Amniotic epithelial cell (primary cell): ENCODE data around the gene ISCA1.
"Not testable (repeated sequence)": the region's sequence is repeated elsewhere in the genome, so short reads cannot be mapped to it uniquely, and the experiment has no call there.

ENCODE experiments used
- DNase-seq: peaks from one replicate; pipeline ENCODE4 v3.0.0-alpha.2; 2010; ENCODE audit warnings: low read depth

The ISCA1 gene

DNA sequence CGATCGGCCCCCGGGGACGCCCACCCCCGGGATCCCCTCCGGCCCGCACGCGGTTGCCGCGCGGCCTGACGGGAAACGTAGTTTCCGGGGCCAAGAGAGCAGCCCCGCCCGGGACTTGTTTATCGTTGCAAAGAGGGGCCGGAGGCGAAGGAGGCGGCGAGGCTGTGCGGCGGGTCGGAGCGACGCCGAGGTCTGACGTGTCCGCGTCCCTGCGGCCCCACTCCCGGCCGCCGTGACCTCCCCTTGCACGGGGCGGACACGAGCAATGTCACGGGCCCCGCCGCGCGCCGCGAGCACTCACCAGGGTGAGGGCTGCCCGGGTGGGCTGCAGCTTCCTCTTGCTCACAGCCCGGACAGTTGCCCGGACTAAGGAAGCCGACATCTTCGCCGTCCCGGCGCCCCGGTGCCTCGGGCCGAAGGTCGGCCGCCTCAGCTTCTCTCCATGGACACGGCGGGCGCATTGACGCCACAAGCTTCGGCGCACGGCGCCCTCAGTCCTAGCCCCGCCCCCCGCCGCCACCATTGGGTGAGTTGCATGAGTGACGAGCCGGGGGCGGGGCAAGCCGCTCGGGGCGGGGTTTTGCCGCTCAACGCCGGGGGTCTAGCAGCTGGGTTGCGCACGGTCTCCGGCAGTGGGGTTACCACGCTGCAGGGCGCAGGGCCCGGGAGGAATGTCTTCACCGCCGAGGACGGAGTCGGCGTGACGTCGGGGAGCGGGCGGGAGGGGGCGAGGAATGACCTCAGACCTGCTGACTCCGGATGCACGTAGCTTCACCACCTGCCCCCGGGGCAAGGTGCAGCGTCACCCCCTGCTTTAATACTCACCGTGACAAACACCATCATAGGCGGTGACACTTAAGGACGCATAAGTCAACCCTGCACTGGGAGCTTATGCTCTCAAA, at the start of gene ISCA1:
Gene ISCA1 (minus strand): TSS at position 462 of the 902 bp plus-strand sequence. CDS start 80 bp downstream, at position 382.
- DNase-seq, result peak; percentile 84

DNA sequence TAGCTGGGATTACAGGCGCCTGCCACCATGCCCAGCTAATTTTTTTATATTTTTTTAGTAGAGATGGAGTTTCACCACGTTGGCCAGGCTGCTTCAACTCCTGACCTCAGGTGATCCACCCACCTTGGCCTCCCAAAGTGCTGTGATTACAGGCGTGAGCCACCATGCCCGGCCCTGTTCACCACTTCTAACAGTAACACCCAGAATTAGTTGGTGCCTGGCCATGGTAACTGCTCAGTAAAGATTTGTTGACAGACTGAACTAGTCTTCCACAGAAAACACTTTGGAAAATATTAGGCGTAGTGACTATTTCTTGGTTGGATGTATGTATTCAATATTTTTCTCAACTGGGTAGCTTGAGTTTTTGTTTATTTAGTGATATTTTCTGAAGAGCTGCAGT, 47.8 kb upstream of the ISCA1 start:
- DNase-seq, result no peak

DNA sequence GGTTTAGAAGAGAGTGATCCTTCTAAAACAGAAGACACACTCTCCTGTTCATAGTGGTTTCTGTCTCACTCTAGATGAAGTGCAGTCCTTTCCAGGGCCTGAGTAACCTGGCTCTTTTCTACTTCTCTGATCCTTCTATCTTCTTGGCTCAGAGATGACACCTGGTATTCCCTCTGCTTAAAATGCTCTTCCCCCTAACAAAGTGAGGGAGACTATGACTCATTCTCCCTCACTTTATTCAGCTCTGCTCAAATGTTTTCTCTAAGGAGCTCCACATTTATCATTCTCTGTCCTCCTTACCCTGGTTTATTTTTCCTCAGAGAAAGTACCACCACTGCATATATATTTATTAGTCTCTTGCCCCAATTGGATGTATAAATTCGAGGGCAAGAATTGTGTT, 47.3 kb upstream of the ISCA1 start:
- peak; percentile 51 for DNase-seq

DNA sequence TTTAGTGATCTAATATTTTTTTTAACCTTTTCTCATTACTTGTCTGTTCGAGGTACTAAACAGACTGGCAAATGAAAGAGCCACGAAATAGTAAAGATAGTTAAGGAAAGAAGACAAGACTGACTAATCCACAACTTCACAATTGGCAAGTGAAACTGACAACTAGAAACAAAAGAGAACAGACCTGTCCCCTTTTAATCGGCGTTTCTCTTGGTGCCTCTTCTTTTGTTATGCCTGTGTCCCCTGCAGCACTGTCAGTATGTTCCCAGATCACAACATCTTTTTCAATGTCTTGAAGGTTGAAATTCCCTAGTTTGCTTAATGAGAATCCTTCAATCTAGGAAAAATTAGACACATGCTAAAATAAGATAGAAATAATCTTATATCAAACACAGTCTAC, 45.8 kb upstream of the ISCA1 start:
- no peak for DNase-seq

DNA sequence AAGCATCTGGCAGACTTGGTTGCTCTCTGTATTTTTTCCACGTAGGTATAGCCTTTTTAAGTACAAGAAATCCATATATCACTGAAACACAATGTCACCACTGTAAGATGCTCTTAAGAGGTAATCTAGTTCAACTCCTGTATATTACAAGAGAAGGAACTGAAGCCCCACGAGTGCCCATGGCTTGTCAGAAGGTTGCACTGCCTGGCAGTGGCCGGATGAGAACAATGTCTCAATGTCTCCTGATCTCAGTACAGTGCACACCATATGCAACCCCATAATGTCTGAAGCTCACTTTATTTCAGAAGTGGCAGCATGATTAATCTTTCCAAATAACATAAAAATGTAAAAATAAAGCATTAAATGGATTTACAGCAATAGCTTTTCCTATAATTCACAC, 44.2 kb upstream of the ISCA1 start:
- no peak for DNase-seq

DNA sequence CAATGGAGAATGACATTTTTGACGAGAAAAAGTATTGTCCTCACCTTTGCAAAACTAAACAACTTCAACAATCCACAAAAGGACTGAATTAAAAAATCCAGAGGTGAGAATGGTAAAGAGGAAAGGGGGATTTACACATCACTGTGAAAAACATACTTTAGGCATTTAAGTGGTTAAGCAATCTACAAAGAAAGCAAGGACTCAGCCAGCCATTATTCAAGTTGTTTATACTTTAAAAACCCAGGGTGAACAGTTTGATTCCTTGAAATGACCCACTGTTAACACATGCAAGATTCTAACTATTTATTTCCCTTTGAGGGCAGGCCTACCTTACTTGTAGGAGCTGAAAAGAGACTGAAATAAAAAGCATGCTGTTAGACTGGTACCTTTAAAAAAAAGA, 42.6 kb upstream of the ISCA1 start:
- DNase-seq, result peak; percentile 86

DNA sequence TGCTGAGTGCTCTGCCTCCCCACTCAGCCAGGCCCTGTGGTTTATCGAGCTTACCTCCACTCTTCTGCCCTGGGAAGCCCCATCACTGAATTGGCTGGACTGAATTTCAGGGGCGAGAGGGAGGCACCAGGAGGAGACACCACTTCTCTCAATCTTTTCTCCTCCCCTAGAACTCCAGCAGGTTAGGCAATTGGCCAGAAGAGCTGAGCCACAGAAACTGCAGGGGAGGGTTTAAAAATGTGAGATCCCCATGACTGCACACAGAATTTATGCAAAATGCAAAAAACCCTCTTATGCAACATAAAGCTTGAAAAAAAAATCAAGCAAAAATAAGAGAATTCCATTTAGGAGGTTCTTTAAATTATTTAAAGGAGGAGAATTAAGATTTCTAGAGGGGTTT, 42.0 kb upstream of the ISCA1 start:
- peak; percentile 91 for DNase-seq

DNA sequence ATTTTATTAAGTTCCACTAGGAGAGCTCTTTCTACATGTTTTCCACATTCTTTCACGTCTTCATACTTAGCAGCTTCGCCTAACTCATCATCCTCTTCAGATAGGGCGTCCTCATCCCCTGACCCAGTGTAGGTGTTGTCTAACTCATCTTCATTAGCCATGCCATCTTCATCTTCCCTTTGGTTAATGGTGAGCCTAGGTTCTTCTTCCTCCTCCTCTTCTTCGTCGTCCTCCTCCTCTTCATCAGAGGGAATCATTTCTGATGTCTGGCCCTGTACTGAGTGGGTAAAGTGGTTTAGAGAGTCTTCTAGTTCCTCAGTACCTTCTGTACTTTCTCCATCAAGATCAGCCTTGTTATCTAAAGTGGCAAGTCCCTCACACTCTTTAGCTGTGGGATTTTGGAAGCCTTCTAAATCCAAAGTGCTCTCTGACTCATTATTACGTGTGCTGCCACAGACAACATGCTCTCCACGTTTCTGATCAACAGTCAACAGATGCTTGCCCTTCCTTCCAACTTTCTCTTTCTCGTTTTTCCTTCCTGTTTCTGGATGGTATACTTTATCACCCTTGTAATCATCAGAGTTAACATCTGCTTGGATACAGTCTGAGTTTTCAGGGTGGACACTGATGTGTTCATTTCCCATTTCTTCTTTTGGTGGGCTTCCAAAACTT, 40.8 kb upstream of the ISCA1 start:
- peak; percentile 95 for DNase-seq

DNA sequence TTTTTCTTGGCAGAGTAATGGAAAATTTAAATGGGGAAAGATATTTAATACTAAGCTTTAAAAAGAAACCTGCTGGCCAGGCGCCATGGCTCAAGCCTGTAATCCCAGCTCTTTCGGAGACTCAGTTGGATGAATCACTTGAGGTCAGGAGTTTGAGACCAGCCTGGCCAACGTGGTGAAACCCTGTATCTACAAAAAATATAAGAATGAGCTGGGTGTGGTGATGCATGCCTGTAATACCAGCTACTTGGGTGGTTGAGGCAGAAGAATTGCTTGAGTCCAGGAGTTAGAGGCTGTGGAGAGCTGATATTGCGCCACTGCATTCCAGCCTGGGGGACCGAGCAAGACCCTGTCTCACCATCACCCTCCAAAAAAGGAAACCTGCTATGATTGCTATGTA, 39.0 kb upstream of the ISCA1 start:
- peak; percentile 97 for DNase-seq

DNA sequence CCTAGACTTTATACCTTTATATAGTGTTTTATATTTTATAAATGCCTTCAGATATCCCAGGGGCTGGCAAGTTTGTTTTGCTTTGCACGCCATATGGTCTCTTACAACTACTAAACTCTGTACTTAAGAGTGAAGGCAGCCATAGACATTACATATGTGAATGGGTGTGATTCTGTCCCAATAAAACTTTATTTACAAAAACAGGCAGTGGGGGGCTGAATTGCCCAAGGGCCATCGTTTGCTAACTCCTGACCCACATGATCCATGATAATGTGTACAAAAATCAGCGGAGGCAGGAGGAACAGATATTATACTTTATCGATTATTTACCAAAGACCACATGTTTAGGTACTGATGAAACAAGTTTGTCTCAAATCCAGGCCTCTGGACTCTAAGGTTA, 35.8 kb upstream of the ISCA1 start:
- no peak for DNase-seq

DNA sequence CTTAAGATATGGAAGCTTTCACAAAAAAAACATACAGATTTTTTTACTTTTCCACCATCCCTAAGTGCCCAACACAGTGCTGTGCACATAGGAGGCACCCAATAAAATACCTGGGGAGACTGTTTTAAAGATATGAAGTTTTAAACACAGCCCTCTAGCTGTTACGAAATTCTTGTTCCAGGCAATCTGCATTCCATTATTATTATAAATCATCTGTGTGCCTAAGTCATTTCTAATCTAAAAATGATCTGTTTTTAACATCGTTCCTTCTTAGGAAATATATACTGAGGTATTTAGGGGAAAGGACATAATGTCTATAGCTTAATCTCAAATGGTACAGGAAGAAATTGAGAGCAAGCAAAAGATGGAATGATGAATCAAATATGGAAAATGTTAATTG, 32.7 kb upstream of the ISCA1 start:
- peak; percentile 45 for DNase-seq

DNA sequence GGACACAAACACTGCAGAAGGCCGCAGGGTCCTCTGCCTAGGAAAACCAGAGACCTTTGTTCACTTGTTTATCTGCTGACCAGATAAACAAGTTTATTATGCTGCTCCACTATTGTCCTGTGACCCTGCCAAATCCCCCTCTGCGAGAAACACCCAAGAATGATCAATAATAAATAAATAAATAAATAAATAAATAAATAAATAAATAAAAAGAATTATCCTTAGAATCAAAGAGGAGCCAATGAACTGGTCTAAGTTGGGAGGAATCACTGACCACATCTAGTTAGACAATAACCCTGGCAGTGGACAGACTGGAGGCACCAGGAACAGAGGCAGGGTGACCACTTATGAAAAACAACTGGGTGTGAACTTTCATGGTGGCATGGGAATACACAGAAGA, 30.6 kb upstream of the ISCA1 start:
- DNase-seq, result not testable (repeated sequence)

DNA sequence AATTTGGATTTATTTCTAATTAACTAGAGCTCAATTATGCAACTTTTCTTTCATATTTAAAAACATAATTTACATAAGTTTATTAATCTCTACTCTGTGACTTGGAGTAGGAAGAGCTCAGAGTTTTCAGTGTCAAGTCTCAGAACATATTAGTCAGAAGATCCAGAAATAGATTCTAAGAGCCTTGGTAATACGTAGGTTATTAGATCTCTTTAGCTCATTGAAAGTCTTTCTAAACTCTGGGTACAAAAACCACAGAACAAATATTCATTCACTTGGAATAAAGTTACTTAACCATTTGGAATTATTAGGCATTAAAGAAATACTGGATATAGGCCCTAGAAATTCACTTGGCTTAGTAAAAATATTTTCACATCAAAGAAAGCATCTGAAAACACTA, 26.3 kb upstream of the ISCA1 start:
- peak; percentile 27 for DNase-seq

DNA sequence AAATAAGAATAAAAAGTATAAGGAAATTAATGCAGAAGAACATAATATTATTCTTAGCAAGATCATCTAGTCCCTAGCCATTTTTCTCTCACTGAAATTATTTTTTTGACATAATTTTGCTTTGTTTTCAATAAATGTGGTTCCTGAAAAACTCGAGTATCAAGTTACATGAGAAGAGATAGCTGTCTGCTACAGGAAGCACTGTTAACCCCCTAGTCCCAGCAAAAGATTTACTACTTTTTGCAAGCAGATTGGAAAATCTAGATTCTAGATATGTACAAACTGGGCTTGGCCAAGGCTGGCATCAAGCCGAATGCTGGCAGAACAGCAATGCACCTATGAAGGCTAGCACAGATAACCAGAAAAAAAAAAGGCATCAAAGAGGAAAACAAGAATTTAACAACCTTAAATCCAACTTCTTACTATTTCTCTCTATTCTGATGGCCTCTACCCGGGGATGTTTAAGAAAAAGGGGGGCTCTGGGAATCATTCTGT, 21.9 kb upstream of the ISCA1 start:
- peak; percentile 25 for DNase-seq

DNA sequence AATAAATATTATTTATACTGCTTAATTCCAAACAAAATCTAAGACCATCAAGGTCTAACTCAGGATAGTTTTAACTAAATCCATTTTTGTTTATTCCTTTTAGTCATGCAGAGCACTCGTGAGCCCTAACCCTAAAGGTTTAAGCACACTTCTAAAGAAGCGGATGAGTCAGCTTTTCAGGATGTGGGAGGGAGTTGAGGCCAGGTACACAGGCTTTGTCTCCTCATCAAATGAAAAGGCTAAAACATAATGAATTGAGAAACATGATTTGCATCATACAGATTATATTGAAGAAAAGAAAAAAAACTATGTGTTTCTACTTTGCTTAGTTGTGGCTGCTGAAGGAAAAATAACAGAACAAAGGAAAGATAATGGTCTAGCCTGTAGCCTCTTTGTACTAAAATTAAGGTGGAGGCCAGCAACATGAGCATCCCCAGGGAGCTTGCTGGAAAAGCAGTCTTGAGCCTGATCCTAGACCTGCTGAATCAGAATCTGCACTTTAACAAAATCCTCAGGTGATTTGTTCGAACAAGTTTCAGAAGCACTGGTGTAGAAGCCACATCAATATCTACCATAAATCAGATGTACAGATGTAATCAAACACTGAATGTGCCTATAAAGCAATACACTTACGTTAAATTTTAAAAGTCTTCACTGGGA, 21.1 kb upstream of the ISCA1 start:
- peak; percentile 69 for DNase-seq

DNA sequence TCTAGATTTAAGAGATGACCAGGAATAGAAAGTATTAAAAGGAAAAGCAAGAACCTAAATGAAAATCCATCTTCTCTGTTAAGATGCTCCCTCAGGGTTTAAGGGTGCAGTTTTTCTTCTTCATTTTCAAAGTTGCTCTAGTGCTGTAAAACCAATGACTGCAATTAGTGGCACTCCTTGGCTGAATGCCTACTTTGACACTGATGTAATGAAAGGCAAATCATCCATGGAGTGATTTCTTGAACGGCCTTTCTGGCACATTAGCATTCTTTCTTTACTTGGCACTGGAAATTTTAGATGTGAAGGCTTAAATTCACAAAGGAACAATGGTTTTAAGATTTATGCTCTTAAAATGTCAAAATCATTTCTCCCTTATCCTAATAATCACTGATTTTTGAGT, 19.3 kb upstream of the ISCA1 start:
- DNase-seq, result no peak

DNA sequence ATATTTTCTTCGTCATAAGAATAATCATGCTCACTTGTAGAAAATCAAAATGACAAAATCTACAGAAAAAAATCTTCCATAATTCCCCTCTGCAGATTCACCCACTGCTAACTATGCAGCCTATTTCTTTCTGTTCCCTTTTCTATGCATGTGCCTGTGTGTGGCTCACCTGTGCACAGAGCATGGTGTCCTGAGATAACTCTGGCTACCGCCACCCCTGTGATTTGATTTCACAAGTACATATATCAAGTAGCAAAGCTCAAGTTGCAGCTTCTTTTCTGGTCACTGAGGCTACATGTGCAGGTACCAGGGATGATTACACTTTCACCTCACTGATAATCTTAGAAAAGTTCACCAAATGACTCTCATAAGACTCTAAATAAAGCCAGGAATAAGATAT, 18.4 kb upstream of the ISCA1 start:
- no peak for DNase-seq

DNA sequence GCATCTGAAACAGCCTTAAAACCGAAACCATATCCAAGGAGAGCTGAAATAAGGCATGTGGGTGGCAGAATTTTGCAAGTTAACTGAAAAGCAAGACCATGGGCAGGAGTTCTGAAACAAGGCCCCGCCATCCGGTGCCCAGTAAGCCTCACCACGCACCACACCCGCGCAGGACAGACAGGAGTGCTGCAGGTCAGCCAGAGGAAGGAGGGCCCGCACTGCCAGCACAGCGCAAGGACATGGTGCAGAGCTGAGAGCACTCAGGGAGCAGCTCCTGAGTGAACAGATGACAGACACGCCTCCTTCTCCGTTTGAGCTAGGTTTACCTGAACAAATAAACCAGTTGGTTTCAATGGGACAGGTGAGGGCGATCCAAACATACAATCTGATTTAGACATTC, 16.5 kb upstream of the ISCA1 start:
- no peak for DNase-seq

DNA sequence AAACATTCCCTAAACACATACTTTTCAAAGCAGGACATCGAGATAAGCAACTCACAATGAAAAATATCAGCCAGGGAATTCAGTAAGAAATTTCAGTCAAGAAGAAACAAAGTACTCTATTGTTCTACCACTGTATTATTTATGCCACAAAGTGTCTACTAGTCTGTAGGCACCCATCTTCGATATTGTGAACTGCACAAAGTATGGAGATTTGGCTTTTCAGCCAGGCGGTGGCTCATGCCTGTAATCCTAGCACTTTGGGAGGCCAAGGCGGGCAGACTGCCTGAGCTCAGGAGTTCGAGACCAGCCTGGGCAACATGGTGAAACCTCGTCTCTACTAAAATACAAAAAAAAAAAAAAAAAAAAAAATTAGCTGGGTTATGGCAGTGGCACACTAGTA, 8.0 kb upstream of the ISCA1 start:
- DNase-seq, result not testable (repeated sequence)

DNA sequence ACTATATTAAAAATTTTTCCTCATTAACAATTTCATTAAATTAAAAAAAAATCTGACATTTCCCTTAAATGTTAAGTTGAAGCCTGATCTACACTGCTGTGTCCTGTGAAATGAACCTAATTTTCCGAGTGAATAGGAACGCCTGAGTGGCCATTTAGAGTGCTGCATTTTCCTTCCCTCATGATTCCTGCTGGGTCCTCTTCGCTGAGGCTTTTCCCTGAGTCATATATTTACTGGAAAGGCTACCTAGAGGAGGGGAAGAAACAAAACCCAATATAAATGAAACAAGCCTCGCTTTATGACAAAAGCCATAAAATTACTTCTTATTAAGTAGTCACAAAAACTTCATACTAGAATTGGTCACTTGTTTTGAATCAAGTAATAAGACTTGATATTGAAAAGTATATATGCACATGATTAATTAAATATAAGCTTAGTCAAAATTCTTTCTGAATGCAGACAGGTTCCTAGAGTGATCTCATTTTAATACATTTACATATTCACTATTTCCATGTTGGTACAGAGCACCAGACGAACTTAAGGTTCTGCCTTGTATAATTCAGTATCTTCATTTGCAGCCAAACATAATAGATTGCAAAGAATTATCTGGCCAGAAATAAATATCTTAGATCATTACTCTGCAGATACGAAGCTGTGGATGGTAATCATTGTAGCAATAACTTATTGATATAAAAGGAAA, 6.3 kb upstream of the ISCA1 start:
- DNase-seq, result no peak

DNA sequence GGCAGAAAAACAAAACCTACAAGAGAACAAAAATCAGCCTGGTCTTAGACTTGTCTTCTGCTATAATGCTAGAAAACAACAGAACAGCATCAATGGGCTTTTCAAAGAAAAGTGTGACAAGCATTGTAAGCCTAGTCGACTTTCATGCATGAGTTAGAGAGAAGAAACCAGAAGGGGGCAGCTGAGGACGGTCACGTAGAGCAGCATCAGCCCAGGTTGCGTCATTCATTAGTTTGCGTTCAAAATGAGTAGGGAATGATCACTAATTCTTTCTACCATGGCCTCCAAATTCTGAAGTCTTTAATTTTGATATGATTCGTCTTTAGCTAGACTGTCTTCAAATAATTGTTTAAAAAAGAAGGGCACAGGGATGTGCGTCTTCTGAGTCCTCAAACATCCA, 4.7 kb upstream of the ISCA1 start:
- peak; percentile 77 for DNase-seq

DNA sequence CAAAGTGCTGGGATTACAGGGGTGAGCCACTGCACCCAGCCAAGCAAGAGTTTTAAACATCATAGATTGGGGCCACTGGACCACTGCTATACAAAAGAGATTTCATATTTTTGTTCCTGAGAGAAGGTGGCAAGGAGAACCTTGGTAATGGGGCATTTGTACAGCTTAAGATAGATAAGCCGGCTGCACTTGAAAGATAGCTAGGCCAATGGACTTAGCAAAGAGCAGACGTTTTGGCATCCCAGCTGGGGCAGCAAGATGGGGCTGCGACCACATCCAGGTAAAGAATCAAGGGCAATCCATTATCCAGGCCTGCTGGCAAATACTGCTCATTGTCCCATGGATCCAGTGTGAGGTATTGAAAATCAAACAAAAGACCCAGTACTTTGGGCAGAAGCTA, 3.9 kb upstream of the ISCA1 start:
- DNase-seq, result no peak
